H1 (cell line): ENCODE data around the gene CHRM1. TPM values are rescaled to one million over a fixed set of nuclear protein-coding genes. Genes with fewer than 3 reads are reported as not detected.

Source experiments
- BRCA1 ChIP-seq: IDR thresholded peaks from 2 replicates; pipeline ENCODE4 v1.6.1; 2012; ENCODE audit warnings: low read depth, low read length, improper control_type of control experiment
- SP2 ChIP-seq: IDR thresholded peaks from 2 replicates; pipeline ENCODE4 v1.6.1; 2012; ENCODE audit warnings: mild to moderate bottlenecking, low read length, inconsistent platforms
- polyA plus RNA-seq, 7 experiments: library from polyadenylated mRNA; depleted of rRNA in 3 of 7; stranded (reverse) in 5 of 7; unstranded in 2 of 7; fragments of >200 nt in 5 of 7; fragments of 200-250 nt in 2 of 7; gene quantifications; 1 replicate in 5 of 7; 2 replicates in 1 of 7; 4 replicates in 1 of 7; pipeline versions ENCODE4 v1.2.1 to v1.2.3, GENCODE V29; 2011 to 2013; ENCODE audit warnings: missing spikeins in 2 of 7, mixed read lengths in 2 of 7
- total RNA-seq: library from RNA; stranded (reverse); fragmentation: NEBNext Ultra II Directional; extraction: Animal tissue kit (Norgen Biotek cat#: 25700); gene quantifications from 2 replicates; pipeline ENCODE4 v1.2.1, GENCODE V29; 2021

Gene CHRM1
- total and polyA plus RNA-seq, 2 of the 8 experiments (the other 6 are each of a cell fraction or from before 2014, with no cell fraction given), result 0.08 TPM; not detected in 1

DNA sequence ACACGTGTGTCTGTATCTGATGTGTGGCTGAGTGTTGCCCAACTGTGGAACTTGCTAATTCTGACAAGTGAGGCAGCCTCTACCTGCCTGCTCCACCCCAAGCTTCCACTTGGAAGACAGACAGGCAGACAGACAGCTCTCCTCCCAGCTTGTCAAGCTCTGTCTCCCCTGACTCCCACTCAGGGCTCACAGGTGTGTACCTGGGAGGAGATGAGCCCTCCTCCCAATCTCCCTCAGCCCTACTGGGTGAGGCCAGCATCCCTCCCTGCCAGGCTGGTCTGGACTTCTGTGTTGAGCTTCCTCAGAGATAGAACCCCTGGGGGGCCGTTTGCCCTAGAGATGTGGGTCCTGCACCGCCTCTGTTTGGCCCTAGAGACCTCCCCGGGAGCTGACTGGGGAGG lies 1.0 kb upstream of the CHRM1 start (continued):
- no peak for TF ChIP-seq SP2
- no peak for TF ChIP-seq BRCA1
